GM12878 (cell line): ENCODE results near the gene EBF3. TPM values are rescaled to one million over a fixed set of nuclear protein-coding genes. Genes with fewer than 3 reads are reported as not detected.

ENCODE experiments used
- ATAC-seq: fragments of 200-7000 bp; cut with Tn5 transposase; 3 replicates; pipeline ENCODE4 v1.9.1; 2020; ENCODE audit warnings: mild to moderate bottlenecking, moderate library complexity
- BruUV-seq: library from RNA; stranded (reverse); fragments of 400-500 nt; replicated peaks from 2 replicates; lab custom pipeline; 2021; lab: Mats Ljungman, UMichigan
- CTCF ChIA-PET: fragments of 300-600 bp; sonication (Branson Sonifier 250); formaldehyde crosslinking; extraction: SDS; loops from one replicate; lab custom pipeline; 2021; ENCODE audit warnings: inconsistent platforms; lab: Yijun Ruan, JAX
- POLR2A ChIA-PET: fragments of 350-600 bp; formaldehyde crosslinking; extraction: SDS; loops from one replicate; lab custom pipeline; 2021; ENCODE audit warnings: inconsistent platforms; lab: Charles Lee
- RAD21 ChIA-PET: fragments of 300-600 bp; sonication (Branson Sonifier 250); formaldehyde crosslinking; loops from one replicate; lab custom pipeline; 2023; ENCODE audit warnings: antibody characterized with exemption; ENCODE audit not compliant: unreplicated experiment; lab: Charles Lee
- SMC1A ChIA-PET: fragments of 300-600 bp; sonication (Branson Sonifier 250); formaldehyde crosslinking; loops from one replicate; lab custom pipeline; 2023; ENCODE audit not compliant: unreplicated experiment, uncharacterized antibody; lab: Charles Lee
- DNase-seq: peaks from one replicate; pipeline ENCODE4 v3.0.0-alpha.2; 2011; ENCODE audit warnings: low read depth, low spot score
- FAIRE-seq: peaks from 3 replicates; lab custom pipeline; 2011; peaks lifted over from hg19 to GRCh38; lab: Jason Lieb, UNC
- H2AFZ ChIP-seq: 2 replicates; pipeline ENCODE4 v1.6.0; 2011; ENCODE audit warnings: low read depth, low read length, control low read depth; ENCODE audit not compliant: control insufficient read depth
- H3K27ac ChIP-seq: 2 replicates; pipeline ENCODE4 v1.5.1; 2011; ENCODE audit warnings: control low read depth; ENCODE audit not compliant: control insufficient read depth, insufficient read depth
- H3K27me3 ChIP-seq, 2 experiments: replicated peaks in 1 of 2; 2 replicates each; pipeline versions ENCODE4 v1.6.0 to v1.6.1; 2011; ENCODE audit warnings: low read length in 1 of 2; ENCODE audit not compliant: control insufficient read depth in 2 of 2, insufficient read depth in 2 of 2
- H3K36me3 ChIP-seq, 2 experiments: 2 replicates each; pipeline ENCODE4 v1.5.1; 2011; ENCODE audit warnings: low read length in 1 of 2; ENCODE audit not compliant: control insufficient read depth in 2 of 2, insufficient read depth in 2 of 2
- H3K4me1 ChIP-seq: 2 replicates; pipeline ENCODE4 v1.6.1; 2011; ENCODE audit warnings: mild to moderate bottlenecking, low read length, moderate library complexity, mixed read lengths; ENCODE audit not compliant: control insufficient read depth, insufficient read depth
- H3K4me2 ChIP-seq: 2 replicates; pipeline ENCODE4 v1.6.0; 2011; ENCODE audit warnings: control low read depth; ENCODE audit not compliant: control insufficient read depth, insufficient read depth
- H3K4me3 ChIP-seq: fragments of 200-600 bp; sonication (generic); 2 replicates; pipeline ENCODE4 v1.5.1; 2016
- H3K79me2 ChIP-seq: 2 replicates; pipeline ENCODE4 v1.6.0; 2011; ENCODE audit warnings: low read length; ENCODE audit not compliant: control insufficient read depth, insufficient read depth
- H3K9ac ChIP-seq: 2 replicates; pipeline ENCODE4 v1.8.0; 2011; ENCODE audit warnings: low read length, control low read depth, mixed read lengths; ENCODE audit not compliant: control insufficient read depth, insufficient read depth
- H3K9me3 ChIP-seq: replicated peaks from 3 replicates; pipeline ENCODE4 v1.5.1; 2011; ENCODE audit warnings: mild to moderate bottlenecking, low read length; ENCODE audit not compliant: control insufficient read depth, insufficient read depth
- H4K20me1 ChIP-seq: 2 replicates; pipeline ENCODE4 v1.6.0; 2011; ENCODE audit not compliant: control insufficient read depth, insufficient read depth
- CEBPB ChIP-seq, 2 experiments: fragments of 150-350 bp in 1 of 2; IDR thresholded peaks; 2 replicates each; pipeline ENCODE4 v1.6.1; 2012 to 2014; ENCODE audit warnings: low read depth in 2 of 2, low read length in 2 of 2, borderline replicate concordance in 1 of 2, inconsistent platforms in 1 of 2
- FOXM1 ChIP-seq: IDR thresholded peaks from 2 replicates; pipeline ENCODE4 v1.6.1; 2012; ENCODE audit warnings: low read depth, mild to moderate bottlenecking, inconsistent platforms, low read length, moderate library complexity
- POLR2A ChIP-seq: IDR thresholded peaks from 2 replicates; pipeline ENCODE4 v1.6.1; 2011; ENCODE audit warnings: low read depth, mild to moderate bottlenecking, low read length
- POU2F2 ChIP-seq: IDR thresholded peaks from 3 replicates; pipeline ENCODE4 v1.6.1; 2011; ENCODE audit warnings: low read depth, mild to moderate bottlenecking, low read length, borderline replicate concordance
- SKIL ChIP-seq: fragments of 450-650 bp; IDR thresholded peaks from 2 replicates; pipeline ENCODE4 v1.6.1; 2017; ENCODE audit warnings: mild to moderate bottlenecking, low read depth, inconsistent platforms; ENCODE audit not compliant: poor library complexity, severe bottlenecking
- SP1 ChIP-seq: IDR thresholded peaks from one replicate; pipeline ENCODE4 v1.6.1; 2011; ENCODE audit warnings: low read depth, low read length
- SREBF2 ChIP-seq: IDR thresholded peaks from 2 replicates; pipeline ENCODE4 v1.6.1; 2012; ENCODE audit warnings: mild to moderate bottlenecking, low read length
- TBL1XR1 ChIP-seq: IDR thresholded peaks from 2 replicates; pipeline ENCODE4 v1.6.1; 2012; ENCODE audit warnings: low read depth, low read length, improper control_type of control experiment
- WRNIP1 ChIP-seq: IDR thresholded peaks from 2 replicates; pipeline ENCODE4 v1.6.1; 2011; ENCODE audit warnings: low read depth, low read length, improper control_type of control experiment, borderline replicate concordance
- ZBTB33 ChIP-seq: fragments of 450-650 bp; IDR thresholded peaks from 2 replicates; pipeline ENCODE4 v1.6.1; 2017; ENCODE audit warnings: mild to moderate bottlenecking
- ZNF24 ChIP-seq: fragments of 450-650 bp; IDR thresholded peaks from 2 replicates; pipeline ENCODE4 v1.6.1; 2017; ENCODE audit warnings: antibody characterized with exemption, mild to moderate bottlenecking
- WGBS: methylation state at CpG from one replicate; pipeline ENCODE4 v1.1.6; 2016; ENCODE audit warnings: low lambda C conversion rate; ENCODE audit not compliant: insufficient replicate concordance, insufficient coverage; ENCODE audit errors: missing lambda C conversion rate; 5-methylcytosine and 5-hydroxymethylcytosine counted together
- in situ Hi-C: fragments of 300-500 bp; cut with MboI; formaldehyde crosslinking; loops from 9 replicates; pipeline ENCODE4 v1.14.3; 2018; ENCODE audit warnings: mixed read lengths
- intact Hi-C: fragments of 100-400 bp; cut with micrococcal nuclease; formaldehyde crosslinking; loops from one replicate; pipeline ENCODE4 v1.14.2; 2022; ENCODE audit not compliant: unreplicated experiment
- polyA plus RNA-seq, 11 experiments: library from polyadenylated mRNA; depleted of rRNA in 4 of 11; unstranded in 6 of 11; stranded (reverse) in 5 of 11; fragments of >200 nt; fragmentation: Nextera tagmentation in 4 of 11; fragmentation: Illumina TruSeq in 1 of 11; extraction: Ambion mirVana in 4 of 11; extraction: Trizol in 1 of 11; gene quantifications; 1 replicate in 1 of 11; 2 replicates in 10 of 11; pipeline versions ENCODE4 v1.2.1 to v1.2.3, GENCODE V29; 2011 to 2016; ENCODE audit warnings: inconsistent platforms in 2 of 11, missing spikeins in 2 of 11, low read depth in 1 of 11
- total RNA-seq, 4 experiments: library from RNA; depleted of rRNA in 3 of 4; stranded (reverse); fragments of >200 nt in 3 of 4; fragmentation: Illumina TruSeq in 1 of 4; extraction: Trizol in 1 of 4; gene quantifications; 2 replicates each; pipeline versions ENCODE4 v1.2.1 to v1.2.3, GENCODE V29; 2013 to 2021
- TF ChIP-seq, protein P1 (sequence below): fragments of 450-650 bp; IDR thresholded peaks from 2 replicates; pipeline ENCODE4 v1.6.1; 2018; ENCODE audit warnings: borderline replicate concordance, mild to moderate bottlenecking; ENCODE audit not compliant: partially characterized antibody
- TF ChIP-seq, protein P2 (sequence below): IDR thresholded peaks from 2 replicates; pipeline ENCODE4 v1.6.1; 2012; ENCODE audit warnings: low read length, inconsistent platforms
- TF ChIP-seq, protein P3 (sequence below): IDR thresholded peaks from 2 replicates; pipeline ENCODE4 v1.6.1; 2012; ENCODE audit warnings: mild to moderate bottlenecking, low read depth, low read length

The EBF3 gene
- total and polyA plus RNA-seq, 10 of the 15 experiments (the other 5 are each of a cell fraction or from before 2014, with no cell fraction given): not detected

DNA sequence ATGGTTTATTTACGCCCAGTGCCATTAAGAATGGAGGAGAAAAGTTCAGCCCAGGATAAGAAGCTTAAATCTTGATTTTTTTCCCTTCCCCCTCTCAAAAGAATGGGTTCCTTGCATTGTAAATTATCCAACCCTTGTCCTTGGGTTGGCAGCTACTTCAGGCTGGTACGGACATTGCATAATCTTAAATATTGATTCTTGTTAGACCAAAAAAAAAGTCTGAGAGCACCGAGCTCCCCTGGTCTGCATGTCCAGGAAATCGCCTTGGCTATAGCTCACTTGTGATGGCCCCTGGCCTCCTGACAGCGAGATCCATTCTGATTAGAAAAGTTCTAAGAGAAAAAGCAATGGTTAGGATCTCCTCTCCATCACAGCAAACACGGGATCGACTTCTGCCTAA, 151.7 kb downstream of the EBF3 start:
- H3K9me3 ChIP-seq: no peaks in the 10 kb centered on the region
- RAD21 ChIA-PET: no interaction called here
- no peak overlapping the region for H3K4me2 ChIP-seq
- WGBS: 23% methylated on average over 7 of the region's 7 CpGs
- no peak overlapping the region for H3K27ac ChIP-seq
- no peak for DNase-seq
- no peaks in the 10 kb centered on the region for H3K27me3 ChIP-seq
- no peak for ATAC-seq
- SMC1A ChIA-PET: no interaction called here
- FAIRE-seq: no peak
- no peaks in the 10 kb centered on the region for H4K20me1 ChIP-seq
- H3K36me3 ChIP-seq: no peaks in the 10 kb centered on the region
- POLR2A ChIA-PET: no interaction called here
- no TSS peak for BruUV-seq
- no peaks in the 10 kb centered on the region for H3K4me1 ChIP-seq
- in situ Hi-C loops (no loop called here), intact Hi-C loops (no loop called here)
- CTCF ChIA-PET: no interaction called here
- H2AFZ ChIP-seq: no peak overlapping the region
- H3K4me3 ChIP-seq: no peak overlapping the region
- H3K9ac ChIP-seq: no peak overlapping the region
- no peaks in the 10 kb centered on the region for H3K79me2 ChIP-seq
- TF ChIP-seq, protein P1, sequence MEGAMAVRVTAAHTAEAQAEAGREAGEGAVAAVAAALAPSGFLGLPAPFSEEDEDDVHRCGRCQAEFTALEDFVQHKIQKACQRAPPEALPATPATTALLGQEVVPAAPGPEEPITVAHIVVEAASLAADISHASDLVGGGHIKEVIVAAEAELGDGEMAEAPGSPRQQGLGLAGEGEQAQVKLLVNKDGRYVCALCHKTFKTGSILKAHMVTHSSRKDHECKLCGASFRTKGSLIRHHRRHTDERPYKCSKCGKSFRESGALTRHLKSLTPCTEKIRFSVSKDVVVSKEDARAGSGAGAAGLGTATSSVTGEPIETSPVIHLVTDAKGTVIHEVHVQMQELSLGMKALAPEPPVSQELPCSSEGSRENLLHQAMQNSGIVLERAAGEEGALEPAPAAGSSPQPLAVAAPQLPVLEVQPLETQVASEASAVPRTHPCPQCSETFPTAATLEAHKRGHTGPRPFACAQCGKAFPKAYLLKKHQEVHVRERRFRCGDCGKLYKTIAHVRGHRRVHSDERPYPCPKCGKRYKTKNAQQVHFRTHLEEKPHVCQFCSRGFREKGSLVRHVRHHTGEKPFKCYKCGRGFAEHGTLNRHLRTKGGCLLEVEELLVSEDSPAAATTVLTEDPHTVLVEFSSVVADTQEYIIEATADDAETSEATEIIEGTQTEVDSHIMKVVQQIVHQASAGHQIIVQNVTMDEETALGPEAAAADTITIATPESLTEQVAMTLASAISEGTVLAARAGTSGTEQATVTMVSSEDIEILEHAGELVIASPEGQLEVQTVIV: no peak
- TF ChIP-seq SP1 (no peak), SREBF2 (no peak), WRNIP1 (no peak), CEBPB (IDR thresholded peaks at IDR 0.05; ENCODE audit: borderline replicate concordance in 1 of 2, low read depth in 2 of 2, low read length in 2 of 2) (no peak), ZBTB33 (no peak), POLR2A (no peak), POU2F2 (no peak), TBL1XR1 (no peak), SKIL (no peak), ZNF24 (no peak), FOXM1 (no peak)
- TF ChIP-seq, protein P2, sequence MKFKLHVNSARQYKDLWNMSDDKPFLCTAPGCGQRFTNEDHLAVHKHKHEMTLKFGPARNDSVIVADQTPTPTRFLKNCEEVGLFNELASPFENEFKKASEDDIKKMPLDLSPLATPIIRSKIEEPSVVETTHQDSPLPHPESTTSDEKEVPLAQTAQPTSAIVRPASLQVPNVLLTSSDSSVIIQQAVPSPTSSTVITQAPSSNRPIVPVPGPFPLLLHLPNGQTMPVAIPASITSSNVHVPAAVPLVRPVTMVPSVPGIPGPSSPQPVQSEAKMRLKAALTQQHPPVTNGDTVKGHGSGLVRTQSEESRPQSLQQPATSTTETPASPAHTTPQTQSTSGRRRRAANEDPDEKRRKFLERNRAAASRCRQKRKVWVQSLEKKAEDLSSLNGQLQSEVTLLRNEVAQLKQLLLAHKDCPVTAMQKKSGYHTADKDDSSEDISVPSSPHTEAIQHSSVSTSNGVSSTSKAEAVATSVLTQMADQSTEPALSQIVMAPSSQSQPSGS: no peak
- TF ChIP-seq, protein P3, sequence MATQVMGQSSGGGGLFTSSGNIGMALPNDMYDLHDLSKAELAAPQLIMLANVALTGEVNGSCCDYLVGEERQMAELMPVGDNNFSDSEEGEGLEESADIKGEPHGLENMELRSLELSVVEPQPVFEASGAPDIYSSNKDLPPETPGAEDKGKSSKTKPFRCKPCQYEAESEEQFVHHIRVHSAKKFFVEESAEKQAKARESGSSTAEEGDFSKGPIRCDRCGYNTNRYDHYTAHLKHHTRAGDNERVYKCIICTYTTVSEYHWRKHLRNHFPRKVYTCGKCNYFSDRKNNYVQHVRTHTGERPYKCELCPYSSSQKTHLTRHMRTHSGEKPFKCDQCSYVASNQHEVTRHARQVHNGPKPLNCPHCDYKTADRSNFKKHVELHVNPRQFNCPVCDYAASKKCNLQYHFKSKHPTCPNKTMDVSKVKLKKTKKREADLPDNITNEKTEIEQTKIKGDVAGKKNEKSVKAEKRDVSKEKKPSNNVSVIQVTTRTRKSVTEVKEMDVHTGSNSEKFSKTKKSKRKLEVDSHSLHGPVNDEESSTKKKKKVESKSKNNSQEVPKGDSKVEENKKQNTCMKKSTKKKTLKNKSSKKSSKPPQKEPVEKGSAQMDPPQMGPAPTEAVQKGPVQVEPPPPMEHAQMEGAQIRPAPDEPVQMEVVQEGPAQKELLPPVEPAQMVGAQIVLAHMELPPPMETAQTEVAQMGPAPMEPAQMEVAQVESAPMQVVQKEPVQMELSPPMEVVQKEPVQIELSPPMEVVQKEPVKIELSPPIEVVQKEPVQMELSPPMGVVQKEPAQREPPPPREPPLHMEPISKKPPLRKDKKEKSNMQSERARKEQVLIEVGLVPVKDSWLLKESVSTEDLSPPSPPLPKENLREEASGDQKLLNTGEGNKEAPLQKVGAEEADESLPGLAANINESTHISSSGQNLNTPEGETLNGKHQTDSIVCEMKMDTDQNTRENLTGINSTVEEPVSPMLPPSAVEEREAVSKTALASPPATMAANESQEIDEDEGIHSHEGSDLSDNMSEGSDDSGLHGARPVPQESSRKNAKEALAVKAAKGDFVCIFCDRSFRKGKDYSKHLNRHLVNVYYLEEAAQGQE: no peak
